Stimulated activated naive CD8-positive, alpha-beta T cell treated with anti-CD3 and anti-CD28 coated beads, Interleukin-15, amount 100 ng/mL, for 72 hours (primary cell): ENCODE results near the gene PLD1.

Experiments used
- ATAC-seq: fragments of 150-1000 bp; cut with Tn5 transposase; 2 replicates; pipeline ENCODE4 v1.10.0; 2021; ENCODE audit warnings: mild to moderate bottlenecking, moderate library complexity
- DNase-seq, 2 donors: peaks; one replicate each; pipeline ENCODE4 v3.0.0; 2021 to 2022
- H3K27ac Mint-ChIP-seq, 2 donors: one replicate each; pipeline ENCODE4 v1.8.0; 2022; ENCODE audit warnings: mild to moderate bottlenecking in 2 of 2, mixed read lengths in 2 of 2, moderate library complexity in 2 of 2
- H3K27me3 Mint-ChIP-seq: one replicate; pipeline ENCODE4 v1.8.0; 2022; ENCODE audit warnings: mixed read lengths
- H3K4me1 Mint-ChIP-seq: one replicate; pipeline ENCODE4 v1.8.0; 2022; ENCODE audit warnings: mild to moderate bottlenecking, mixed read lengths
- H3K4me3 Mint-ChIP-seq, 2 donors: one replicate each; pipeline ENCODE4 v1.8.0; 2022; ENCODE audit warnings: mild to moderate bottlenecking in 2 of 2, mixed read lengths in 2 of 2, moderate library complexity in 1 of 2
- H3K9me3 Mint-ChIP-seq, 2 donors: one replicate each; pipeline ENCODE4 v1.8.0; 2022; ENCODE audit warnings: mixed read lengths in 2 of 2

PLD1 gene

DNA sequence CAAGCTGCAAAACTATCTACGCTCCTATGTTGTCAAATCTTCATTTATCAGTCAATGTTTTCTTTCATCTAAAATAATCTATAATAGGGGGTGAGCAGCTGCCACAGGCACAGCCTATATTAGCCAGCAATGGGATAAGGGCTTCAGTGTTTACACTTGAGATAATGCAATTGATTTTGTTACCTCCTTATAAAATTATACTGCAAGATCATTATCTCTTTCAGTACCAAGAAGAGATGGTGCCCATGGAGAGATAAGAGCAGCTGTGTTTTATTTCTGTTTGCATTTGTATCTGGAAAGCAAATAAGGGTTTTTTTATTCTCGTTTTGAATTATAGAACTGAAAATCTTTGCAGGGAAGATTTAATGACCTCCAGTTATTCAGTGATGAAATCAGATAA lies 68.9 kb downstream of the PLD1 start:
- Mint-ChIP-seq H3K9me3 (no peaks in the 10 kb centered on the region), H3K4me1 (no peaks in the 10 kb centered on the region), H3K4me3 (no peak overlapping the region), H3K27me3 (peaks cover 25% of the 10 kb centered on the region), H3K27ac (no peak overlapping the region)
- DNase-seq (no peak), ATAC-seq (no peak)

DNA sequence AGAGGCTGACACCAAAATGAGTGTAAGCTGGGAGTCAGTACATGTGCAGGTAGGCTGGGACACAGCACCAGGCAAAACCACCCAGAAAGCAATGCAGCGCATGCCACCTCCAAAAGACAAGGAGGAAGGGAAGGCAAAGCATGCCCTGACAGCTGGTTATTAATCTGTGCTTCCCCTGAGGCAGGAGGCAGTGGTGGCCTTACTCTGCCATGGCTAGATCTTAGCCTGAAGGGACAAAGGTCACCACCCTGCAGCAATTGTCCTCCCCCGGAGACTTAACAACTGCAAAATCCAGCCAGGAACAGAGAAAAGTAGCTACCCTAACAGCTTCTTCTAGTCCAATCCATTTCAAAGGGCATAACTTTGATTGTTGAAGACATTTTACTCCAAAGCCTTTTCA lies 73.7 kb downstream of the PLD1 start:
- no peak overlapping the region for H3K27ac Mint-ChIP-seq
- no peaks in the 10 kb centered on the region for H3K9me3 Mint-ChIP-seq

DNA sequence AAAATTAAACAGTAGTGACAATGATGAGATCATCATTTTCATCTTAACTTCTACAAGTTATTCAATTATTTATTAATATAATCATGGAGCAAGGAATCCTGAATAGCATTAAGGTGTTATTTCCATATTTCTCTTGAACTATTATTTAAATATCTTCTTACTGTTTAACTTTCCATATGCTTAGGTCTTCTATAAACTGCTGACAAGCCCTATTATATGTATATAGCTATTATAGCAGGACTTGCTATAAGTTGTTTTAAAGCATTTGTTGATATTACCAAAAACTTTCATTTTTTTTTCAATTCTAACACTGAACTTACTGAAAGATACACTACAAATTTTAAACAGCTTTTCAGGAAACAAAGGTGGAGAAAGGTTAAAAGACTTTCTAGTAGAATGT lies 76.7 kb downstream of the PLD1 start:
- Mint-ChIP-seq H3K27me3 (no peaks in the 10 kb centered on the region), H3K4me3 (no peak overlapping the region), H3K9me3 (no peaks in the 10 kb centered on the region), H3K4me1 (no peaks in the 10 kb centered on the region), H3K27ac (no peak overlapping the region)
- DNase-seq (no peak), ATAC-seq (no peak)

More for the DNA sequence above, 73.7 kb downstream of the PLD1 start:
- DNase-seq = no peak
- no peak for ATAC-seq
- H3K4me1 Mint-ChIP-seq = no peaks in the 10 kb centered on the region
- H3K4me3 Mint-ChIP-seq = no peak overlapping the region
- no peaks in the 10 kb centered on the region for H3K27me3 Mint-ChIP-seq

DNA sequence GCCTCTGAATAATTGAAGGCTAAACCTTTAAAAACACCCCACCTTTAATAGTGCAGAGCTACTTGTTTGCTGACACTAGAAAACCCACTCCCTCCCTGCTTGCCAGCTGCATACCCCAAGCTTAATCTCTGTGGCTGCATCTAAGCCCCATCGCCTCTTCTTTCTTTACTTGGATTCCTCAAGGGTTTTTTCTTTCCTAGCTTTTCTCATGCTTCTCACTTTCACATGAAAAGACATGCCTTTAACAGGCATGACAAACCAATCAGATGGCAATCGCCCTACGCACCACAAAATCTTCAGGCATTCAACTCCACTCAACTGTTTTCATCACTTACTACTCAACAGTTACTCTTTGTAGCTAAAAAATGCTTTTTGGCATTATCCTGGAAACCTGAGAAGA lies 77.5 kb downstream of the PLD1 start:
- ATAC-seq (no peak), DNase-seq (no peak)
- no peaks in the 10 kb centered on the region for H3K4me1 Mint-ChIP-seq
- H3K27me3 Mint-ChIP-seq = no peaks in the 10 kb centered on the region
- no peak overlapping the region for H3K4me3 Mint-ChIP-seq
- H3K9me3 Mint-ChIP-seq = no peaks in the 10 kb centered on the region
- no peak overlapping the region for H3K27ac Mint-ChIP-seq

DNA sequence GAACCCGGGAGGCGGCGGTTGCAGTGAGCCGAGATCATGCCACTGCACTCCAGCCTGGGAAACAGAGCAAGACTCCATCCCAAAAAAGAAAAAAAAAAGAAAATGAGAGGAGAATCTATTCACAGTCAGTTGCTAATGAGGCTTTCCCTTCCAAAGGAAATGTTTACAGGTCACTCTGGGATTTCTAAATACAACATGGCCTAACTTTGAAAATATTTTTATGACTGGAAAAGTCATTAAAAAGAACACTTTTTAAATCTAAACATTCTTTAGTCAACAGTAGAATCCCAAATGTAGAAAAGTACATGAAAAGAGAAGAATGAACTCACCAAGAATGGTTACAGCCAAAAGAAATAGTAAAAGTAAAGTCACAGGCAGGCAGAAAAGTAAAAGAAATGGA lies 78.6 kb downstream of the PLD1 start:
- Mint-ChIP-seq H3K4me1 (no peaks in the 10 kb centered on the region), H3K27ac (no peak overlapping the region), H3K4me3 (no peak overlapping the region), H3K9me3 (no peaks in the 10 kb centered on the region), H3K27me3 (no peaks in the 10 kb centered on the region)
- DNase-seq (no peak), ATAC-seq (no peak)

DNA sequence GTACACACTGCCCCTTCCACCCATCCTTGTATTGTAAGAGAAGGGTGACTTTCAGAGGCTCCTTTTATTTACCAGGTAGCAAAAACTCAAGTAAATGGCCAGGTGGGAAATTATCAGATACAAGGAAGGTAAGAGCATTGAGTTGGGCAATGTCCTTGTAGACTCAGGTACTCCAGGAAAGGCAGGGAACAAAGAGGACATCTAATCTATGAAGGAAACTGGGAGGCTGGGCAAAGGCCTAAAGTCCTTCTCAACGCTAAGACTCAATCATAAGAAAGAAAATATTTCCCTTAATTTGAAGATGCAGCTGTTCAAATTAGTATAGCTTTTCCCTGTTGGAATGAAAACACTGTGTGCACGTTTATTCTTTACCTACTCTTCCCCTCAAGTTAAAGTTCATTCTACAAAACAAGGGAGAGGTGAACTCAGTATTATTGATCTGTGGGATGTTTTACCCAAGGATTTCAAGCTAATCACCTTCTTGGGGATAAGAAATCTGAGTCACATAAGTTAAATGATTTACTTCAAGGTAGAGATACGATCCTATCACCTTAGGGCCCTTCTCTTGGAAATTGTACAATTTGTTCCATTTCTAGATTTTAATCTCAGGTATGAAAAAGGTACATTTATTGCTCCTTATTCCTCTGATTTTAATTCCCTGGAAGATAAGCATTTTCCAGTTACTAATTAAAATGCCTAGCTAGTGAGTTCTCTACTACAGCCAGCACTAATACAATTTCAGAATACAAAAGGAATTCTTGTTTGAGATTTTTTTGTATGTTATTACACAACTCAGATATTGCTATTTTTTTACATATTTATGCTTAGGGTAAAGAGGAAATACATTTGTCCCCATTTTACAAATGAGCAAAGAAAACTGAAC lies 80.6 kb downstream of the PLD1 start:
- Mint-ChIP-seq H3K9me3 (no peaks in the 10 kb centered on the region), H3K4me1 (no peaks in the 10 kb centered on the region), H3K4me3 (no peak overlapping the region), H3K27me3 (peaks cover 4% of the 10 kb centered on the region), H3K27ac (no peak overlapping the region)
- no peak for DNase-seq
- ATAC-seq = no peak

DNA sequence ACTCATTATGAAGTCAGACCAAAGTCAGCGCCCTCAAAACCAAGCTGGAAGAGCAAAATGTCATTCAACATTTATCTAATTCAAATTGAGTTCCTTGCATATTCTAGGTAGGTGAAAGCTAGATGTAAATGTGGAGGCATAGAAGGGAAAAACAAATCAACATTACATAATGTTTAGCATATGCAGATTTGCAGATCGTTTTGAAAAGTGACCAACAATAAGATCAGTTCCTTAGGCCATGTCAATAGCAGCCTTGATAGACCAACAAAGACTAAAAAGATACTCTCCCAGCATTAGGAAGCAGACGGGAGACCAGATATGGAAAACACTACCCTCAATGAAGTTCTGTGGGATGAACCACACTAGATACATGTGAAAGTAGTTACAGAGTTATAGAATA lies 83.0 kb downstream of the PLD1 start:
- peaks cover 13% of the 10 kb centered on the region for H3K27me3 Mint-ChIP-seq
- ATAC-seq (no peak), DNase-seq (no peak)
- H3K9me3 Mint-ChIP-seq = no peaks in the 10 kb centered on the region
- H3K27ac Mint-ChIP-seq = no peak overlapping the region
- H3K4me3 Mint-ChIP-seq = no peak overlapping the region
- H3K4me1 Mint-ChIP-seq = no peaks in the 10 kb centered on the region

DNA sequence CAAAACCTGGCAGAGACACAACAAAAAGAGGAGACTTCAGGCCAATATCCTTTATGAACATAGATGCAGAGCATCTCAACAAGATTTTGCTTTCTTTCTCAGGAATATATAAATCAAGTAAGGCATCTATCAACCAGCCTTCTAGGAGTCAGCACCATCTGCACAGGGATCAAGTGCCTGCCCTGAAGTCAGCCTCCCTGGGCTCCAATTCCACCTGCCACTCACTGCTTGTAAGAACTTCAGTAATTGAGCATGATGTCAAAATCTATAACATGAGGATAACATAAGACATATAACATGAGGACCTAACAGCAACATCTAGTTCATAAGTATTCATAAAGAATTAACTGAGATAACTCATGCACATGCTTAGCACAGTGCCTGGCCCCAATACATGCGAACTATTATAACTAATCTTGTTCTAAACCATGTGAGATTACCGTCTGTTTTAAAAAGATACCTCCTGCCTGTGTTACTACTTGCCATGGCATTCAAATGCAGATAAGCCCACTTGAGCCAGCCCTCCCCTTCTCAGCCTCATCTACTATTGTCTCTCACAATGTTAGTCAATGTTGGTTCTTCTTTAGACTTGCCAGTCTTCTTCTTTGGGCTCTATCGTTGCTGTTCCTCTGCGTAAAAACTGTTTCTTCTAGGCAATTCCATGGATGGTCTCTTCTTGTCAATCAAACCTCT lies 91.6 kb downstream of the PLD1 start:
- no peaks in the 10 kb centered on the region for H3K4me1 Mint-ChIP-seq
- peak overlapping the region in 1 of 2 donors; percentile 5 for H3K27ac Mint-ChIP-seq
- ATAC-seq = no peak

DNA sequence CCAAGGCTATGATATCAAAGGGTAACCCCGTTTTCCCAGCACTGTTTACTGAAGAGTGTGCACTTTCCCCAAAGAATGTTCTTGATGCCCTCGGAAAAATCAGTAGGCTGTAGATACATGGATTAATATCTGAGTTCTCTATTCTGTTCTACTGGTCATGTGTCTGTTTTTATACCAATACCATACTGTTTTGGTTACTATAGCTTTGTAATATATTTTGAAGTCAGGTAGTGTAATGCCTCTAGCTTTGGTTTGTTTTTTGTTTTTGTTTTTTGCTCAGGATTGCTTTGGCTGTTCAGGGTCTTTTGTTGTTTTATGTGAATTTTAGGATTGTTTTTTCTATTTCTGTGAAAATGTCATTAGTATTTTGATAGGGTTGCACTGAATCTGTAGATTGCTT lies 95.1 kb downstream of the PLD1 start:
- H3K4me1 Mint-ChIP-seq = no peaks in the 10 kb centered on the region
- no peak overlapping the region for H3K4me3 Mint-ChIP-seq
- H3K9me3 Mint-ChIP-seq = peaks cover 6 to 7% of the 10 kb centered on the region in 2 donors
- ATAC-seq = no peak
- peaks cover 19% of the 10 kb centered on the region for H3K27me3 Mint-ChIP-seq
- no peak overlapping the region for H3K27ac Mint-ChIP-seq
- DNase-seq = no peak

More for the DNA sequence above, 91.6 kb downstream of the PLD1 start:
- no peak overlapping the region for H3K4me3 Mint-ChIP-seq
- no peak for DNase-seq
- H3K9me3 Mint-ChIP-seq = peaks cover 6 to 7% of the 10 kb centered on the region in 2 donors
- H3K27me3 Mint-ChIP-seq = peaks cover 31% of the 10 kb centered on the region

DNA sequence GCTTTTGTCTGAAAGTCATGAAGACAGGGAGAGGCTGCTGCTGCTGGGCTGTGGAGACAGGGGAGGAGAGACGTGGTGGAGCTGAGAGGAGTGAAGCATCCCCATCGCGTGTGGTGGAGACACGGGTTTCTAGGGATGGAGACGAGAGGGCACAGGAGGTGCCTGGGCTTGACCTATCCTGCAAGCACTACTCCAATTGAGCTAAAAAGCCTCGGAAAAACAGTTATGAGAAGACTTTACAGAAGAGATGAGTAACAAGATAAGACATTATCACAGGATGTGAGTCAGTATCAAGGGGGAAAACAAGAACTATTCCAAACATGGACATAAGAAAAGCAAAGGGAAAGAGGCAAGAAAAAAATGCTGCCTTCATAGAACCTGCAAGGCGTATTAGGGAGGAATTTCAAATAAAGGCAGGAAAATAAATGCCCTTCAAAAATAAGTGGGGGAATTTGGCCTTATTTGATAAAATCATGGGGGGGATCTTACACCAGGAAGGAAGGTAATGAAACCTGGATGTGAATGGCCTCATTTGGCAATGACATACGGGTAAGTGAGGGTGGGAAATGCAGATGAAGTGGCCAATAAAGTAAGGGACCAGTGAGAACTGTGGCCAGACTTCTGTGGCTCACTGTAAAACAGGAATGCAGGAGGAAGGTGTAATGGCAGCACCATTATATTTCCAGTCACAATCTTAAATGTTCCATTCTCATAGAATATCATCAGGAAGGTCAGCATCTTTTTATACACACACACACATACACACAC lies 97.9 kb downstream of the PLD1 start:
- H3K27ac Mint-ChIP-seq = no peak overlapping the region
- peaks cover 6 to 7% of the 10 kb centered on the region in 2 donors for H3K9me3 Mint-ChIP-seq
- no peaks in the 10 kb centered on the region for H3K4me1 Mint-ChIP-seq
- DNase-seq (no peak), ATAC-seq (no peak)
- no peak overlapping the region for H3K4me3 Mint-ChIP-seq
- H3K27me3 Mint-ChIP-seq = no peaks in the 10 kb centered on the region

DNA sequence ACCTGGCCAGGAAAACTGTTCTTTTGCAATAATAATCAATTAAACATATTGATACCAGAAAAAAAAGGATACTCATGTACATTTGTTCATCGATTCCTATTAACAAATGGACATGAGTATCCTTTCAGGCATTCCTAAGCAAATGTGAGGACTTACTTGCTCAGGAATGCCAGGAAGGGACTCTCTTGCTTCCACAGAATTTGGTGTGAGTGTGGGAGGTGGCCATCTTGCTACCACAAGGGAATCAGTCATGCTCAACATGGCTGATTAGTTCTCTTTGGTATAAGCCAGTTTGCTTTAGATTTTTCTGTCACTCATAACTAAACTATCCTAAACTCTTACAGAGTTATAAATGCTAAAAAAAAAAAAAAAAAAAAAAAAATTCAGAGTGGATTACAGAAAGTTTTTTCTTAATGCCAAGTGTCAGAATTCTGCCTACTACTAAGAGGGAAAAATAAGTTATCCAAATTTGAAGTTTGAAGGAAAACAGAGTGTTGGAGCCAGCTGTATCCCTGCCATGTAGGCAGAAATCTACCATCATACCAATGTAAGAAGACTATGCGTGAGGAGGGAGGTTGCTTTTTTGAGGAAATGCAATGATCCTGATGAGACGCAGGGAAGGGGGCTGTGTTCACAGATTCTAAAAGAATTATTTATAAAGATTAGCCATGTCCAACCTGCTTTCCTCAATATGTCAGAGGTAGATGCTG lies 98.7 kb downstream of the PLD1 start:
- DNase-seq (no peak), ATAC-seq (no peak)
- Mint-ChIP-seq H3K27ac (no peak overlapping the region), H3K4me1 (no peaks in the 10 kb centered on the region), H3K9me3 (peaks cover 6 to 7% of the 10 kb centered on the region in 2 donors), H3K4me3 (no peak overlapping the region), H3K27me3 (no peaks in the 10 kb centered on the region)

DNA sequence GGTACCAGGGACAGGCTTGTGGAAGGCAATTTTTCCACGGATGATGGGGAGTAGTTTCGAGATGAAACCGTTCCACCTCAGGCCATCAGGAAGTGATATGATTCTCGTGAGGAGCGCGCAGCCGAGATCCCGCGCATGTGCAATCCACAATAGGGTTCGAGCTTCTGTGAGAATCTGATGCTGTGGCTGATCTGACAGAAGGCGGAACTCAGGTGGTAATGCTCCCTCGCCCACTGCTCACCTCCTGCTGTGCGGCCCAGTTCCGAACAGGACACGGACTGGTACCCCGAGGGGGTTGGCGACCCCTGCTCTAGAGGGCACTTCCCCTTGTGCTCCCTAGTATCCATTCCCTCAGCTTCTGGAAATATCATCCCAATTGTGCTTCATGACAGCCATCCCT lies 99.9 kb downstream of the PLD1 start:
- ATAC-seq = no peak
- Mint-ChIP-seq H3K9me3 (peaks cover 3 to 4% of the 10 kb centered on the region in 2 donors), H3K27me3 (no peaks in the 10 kb centered on the region), H3K4me3 (no peak overlapping the region), H3K27ac (no peak overlapping the region), H3K4me1 (no peaks in the 10 kb centered on the region)
- no peak for DNase-seq

DNA sequence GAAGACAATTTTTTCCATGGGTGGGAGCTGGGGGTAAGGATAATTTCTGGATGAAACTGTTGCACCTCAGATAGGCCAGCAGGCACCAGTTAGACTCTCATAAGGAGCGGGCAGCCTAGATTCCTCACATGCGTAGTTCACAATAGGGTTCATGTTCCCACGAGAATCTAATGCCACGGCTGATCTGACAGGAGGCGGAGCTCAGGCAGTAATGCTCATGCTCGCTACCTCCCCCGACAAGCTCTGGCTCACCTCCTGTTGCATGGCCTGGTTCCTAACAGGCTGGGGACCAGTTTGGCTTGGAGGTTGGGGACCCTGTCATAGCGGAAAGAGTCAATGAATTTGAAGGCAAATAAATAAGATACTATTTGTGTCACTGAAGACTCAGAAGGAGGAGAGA lies 105.5 kb downstream of the PLD1 start:
- ATAC-seq = no peak
- no peak overlapping the region for H3K4me3 Mint-ChIP-seq
- H3K4me1 Mint-ChIP-seq = no peaks in the 10 kb centered on the region
- no peak overlapping the region for H3K27ac Mint-ChIP-seq
- H3K27me3 Mint-ChIP-seq = peaks cover 17% of the 10 kb centered on the region
- no peak for DNase-seq
- H3K9me3 Mint-ChIP-seq = no peaks in the 10 kb centered on the region

DNA sequence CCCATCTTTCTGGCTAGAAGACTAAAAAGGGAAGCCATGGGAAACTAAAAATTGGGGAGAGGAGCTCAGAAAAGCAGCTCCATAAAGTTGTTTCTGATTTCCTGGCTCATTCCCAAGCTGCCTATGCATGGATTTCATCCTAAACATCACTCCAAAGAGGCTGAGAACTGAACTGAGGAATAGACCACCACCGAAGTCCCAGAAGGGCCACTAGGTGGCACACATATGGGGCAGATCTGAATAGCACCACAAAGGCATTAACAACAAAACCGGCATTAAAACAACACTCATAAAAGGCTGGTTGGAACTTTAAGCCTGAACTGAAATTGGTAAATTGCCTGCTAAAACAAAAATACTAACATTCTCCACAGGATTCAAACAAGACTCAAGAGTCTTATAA lies 106.3 kb downstream of the PLD1 start:
- Mint-ChIP-seq H3K9me3 (no peaks in the 10 kb centered on the region), H3K4me3 (no peak overlapping the region), H3K27me3 (peaks cover 21% of the 10 kb centered on the region), H3K27ac (no peak overlapping the region), H3K4me1 (no peaks in the 10 kb centered on the region)
- DNase-seq (no peak), ATAC-seq (peak; percentile 43)

DNA sequence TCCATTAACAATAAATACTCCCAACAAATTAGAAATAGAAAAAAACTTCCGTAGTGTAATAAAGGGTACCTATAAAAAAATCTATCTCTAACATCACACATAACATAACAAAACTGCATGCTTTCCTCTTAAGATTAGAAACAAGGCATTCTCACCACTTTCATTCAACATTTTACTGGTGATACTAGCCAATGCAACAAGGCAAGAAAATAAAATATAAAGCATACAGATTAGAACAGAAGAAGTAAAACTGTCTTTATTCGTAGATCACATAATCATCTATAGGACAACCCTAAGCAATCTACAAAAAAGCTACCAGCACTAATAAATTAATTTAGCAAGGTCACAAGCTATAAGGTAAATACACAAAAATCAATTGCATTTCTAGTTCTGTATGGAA lies 107.1 kb downstream of the PLD1 start:
- Mint-ChIP-seq H3K27ac (no peak overlapping the region), H3K4me3 (no peak overlapping the region), H3K9me3 (no peaks in the 10 kb centered on the region), H3K27me3 (peaks cover 26% of the 10 kb centered on the region), H3K4me1 (no peaks in the 10 kb centered on the region)
- ATAC-seq (no peak), DNase-seq (no peak)
